ENCODE measurements around the gene MYO9B.

- TF ChIP-seq CTCF (conservative IDR thresholded peaks at IDR 0.05; ENCODE audit: low read length), result no peak
- no peak for TF ChIP-seq EZH2phosphoT487 (IDR thresholded peaks at IDR 0.05; ENCODE audit: borderline replicate concordance)
These were observed 19.8 kb downstream of the MYO9B start for GRCh38 chr19:17095141-17095919.
